ENCODE data around the gene AIF1. TPM values are rescaled to one million over a fixed set of nuclear protein-coding genes. Genes with fewer than 3 reads are reported as not detected.

AIF1 gene
- total RNA-seq, 3 donors from 2014 or later (not counting 1 experiment from before 2014, with no cell fraction given): 8.7 to 47.0 (median 17.9) TPM

DNA sequence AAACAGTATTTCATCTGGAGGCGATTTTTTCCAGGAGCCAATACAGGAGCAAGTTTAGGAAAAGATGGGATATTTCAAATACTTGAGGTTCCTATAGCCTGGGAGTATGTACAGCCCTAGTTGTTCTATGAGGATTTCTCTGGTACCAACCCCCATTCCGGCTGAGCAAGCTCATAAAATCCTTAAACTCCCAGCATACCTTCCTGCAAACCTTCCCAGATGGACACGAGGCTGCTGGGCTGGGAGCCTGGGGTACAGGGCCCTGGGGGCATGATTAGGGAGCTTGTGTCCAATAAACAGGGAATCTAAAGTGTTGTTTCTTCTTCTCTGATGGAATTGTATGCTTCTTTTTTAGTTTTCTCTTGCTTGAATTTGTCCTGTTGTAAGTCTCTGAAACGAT lies 7.0 kb downstream of the AIF1 start:
- Histone ChIP-seq H3K9me3 (ENCODE audit: control insufficient read depth, insufficient read depth, low read length) (no peaks in the 10 kb centered on the region), H3K4me1 (ENCODE audit: control insufficient read depth, insufficient read depth, low read length) (peaks cover 15% of the 10 kb centered on the region), H3K27ac (ENCODE audit: low read length) (peak overlapping the region; percentile 98), H3K36me3 (ENCODE audit: control insufficient read depth, insufficient read depth, low read length) (peaks cover 33% of the 10 kb centered on the region), H3K4me3 (ENCODE audit: low read length) (no peak overlapping the region), H3K27me3 (ENCODE audit: control insufficient read depth, insufficient read depth, low read length) (no peaks in the 10 kb centered on the region)
- ATAC-seq: no peak
- WGBS (ENCODE audit: insufficient coverage): 61% methylated on average over 4 of the region's 4 CpGs
- no peaks in the 10 kb centered on the region for H3K27me3 Mint-ChIP-seq (ENCODE audit: low read depth in 2 of 2)
- TF ChIP-seq, protein P1, sequence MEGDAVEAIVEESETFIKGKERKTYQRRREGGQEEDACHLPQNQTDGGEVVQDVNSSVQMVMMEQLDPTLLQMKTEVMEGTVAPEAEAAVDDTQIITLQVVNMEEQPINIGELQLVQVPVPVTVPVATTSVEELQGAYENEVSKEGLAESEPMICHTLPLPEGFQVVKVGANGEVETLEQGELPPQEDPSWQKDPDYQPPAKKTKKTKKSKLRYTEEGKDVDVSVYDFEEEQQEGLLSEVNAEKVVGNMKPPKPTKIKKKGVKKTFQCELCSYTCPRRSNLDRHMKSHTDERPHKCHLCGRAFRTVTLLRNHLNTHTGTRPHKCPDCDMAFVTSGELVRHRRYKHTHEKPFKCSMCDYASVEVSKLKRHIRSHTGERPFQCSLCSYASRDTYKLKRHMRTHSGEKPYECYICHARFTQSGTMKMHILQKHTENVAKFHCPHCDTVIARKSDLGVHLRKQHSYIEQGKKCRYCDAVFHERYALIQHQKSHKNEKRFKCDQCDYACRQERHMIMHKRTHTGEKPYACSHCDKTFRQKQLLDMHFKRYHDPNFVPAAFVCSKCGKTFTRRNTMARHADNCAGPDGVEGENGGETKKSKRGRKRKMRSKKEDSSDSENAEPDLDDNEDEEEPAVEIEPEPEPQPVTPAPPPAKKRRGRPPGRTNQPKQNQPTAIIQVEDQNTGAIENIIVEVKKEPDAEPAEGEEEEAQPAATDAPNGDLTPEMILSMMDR (IDR thresholded peaks at IDR 0.05): no peak
- peak overlapping the region; percentile 92 to 95 for H3K27ac Mint-ChIP-seq
- peaks cover 14% of the 10 kb centered on the region for H3K36me3 Mint-ChIP-seq
- H3K4me1 Mint-ChIP-seq: peaks cover 20 to 30% of the 10 kb centered on the region in 2 donors
- no peak for DNase-seq
- H3K9me3 Mint-ChIP-seq: no peaks in the 10 kb centered on the region
- peak overlapping the region; percentile 92 for H3K4me3 Mint-ChIP-seq
- intact Hi-C loops (cut with micrococcal nuclease): loop anchor here (5.0 kb wide), 1 partner anchor 115 kb away; the partner anchor contains the start of gene CLIC1

DNA sequence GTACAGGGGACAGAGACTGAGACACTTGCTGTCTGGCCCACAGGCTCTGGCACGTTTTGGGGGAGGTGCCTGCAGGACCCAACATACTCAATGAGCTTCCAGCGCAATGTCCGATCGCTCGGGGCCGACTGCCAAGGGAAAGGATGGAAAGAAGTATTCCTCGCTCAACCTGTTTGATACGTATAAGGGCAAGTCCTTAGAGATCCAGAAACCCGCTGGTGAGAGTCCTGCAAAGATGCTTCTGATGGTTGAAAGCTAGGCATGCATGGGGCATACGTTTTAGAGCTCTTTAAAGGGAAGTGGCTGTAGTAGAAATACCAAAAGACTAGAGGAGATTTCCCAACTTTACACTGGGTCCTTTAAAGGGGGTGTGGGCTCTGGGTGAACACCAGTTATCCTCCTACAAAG lies 7.7 kb downstream of the AIF1 start:
- Histone ChIP-seq H3K27ac (ENCODE audit: low read length) (no peak overlapping the region), H3K4me1 (ENCODE audit: control insufficient read depth, insufficient read depth, low read length) (peaks cover 15% of the 10 kb centered on the region), H3K36me3 (ENCODE audit: control insufficient read depth, insufficient read depth, low read length) (peaks cover 40% of the 10 kb centered on the region), H3K9me3 (ENCODE audit: control insufficient read depth, insufficient read depth, low read length) (no peaks in the 10 kb centered on the region), H3K27me3 (ENCODE audit: control insufficient read depth, insufficient read depth, low read length) (no peaks in the 10 kb centered on the region), H3K4me3 (ENCODE audit: low read length) (no peak overlapping the region)
- TF ChIP-seq, protein P1 (IDR thresholded peaks at IDR 0.05): no peak
- WGBS (ENCODE audit: insufficient coverage): 84% methylated on average over 10 of the region's 10 CpGs
- peak overlapping the region; percentile 92 to 95 for H3K27ac Mint-ChIP-seq
- DNase-seq: no peak
- H3K9me3 Mint-ChIP-seq: no peaks in the 10 kb centered on the region
- peaks cover 21% of the 10 kb centered on the region for H3K36me3 Mint-ChIP-seq
- H3K4me1 Mint-ChIP-seq: peaks cover 25 to 34% of the 10 kb centered on the region in 2 donors
- no peaks in the 10 kb centered on the region for H3K27me3 Mint-ChIP-seq (ENCODE audit: low read depth in 2 of 2)
- intact Hi-C loops (cut with micrococcal nuclease): loop anchor here (5.0 kb wide), 1 partner anchor 115 kb away; the partner anchor contains the start of gene CLIC1
- peak overlapping the region; percentile 92 for H3K4me3 Mint-ChIP-seq
- no peak for ATAC-seq

GRCh38 chr6:31624070-31624469 lies 9.0 kb downstream of the AIF1 start:
- H3K27me3 Mint-ChIP-seq (ENCODE audit: low read depth in 2 of 2): no peaks in the 10 kb centered on the region
- H3K4me3 ChIP-seq (ENCODE audit: low read length): no peak overlapping the region
- H3K27me3 ChIP-seq (ENCODE audit: control insufficient read depth, insufficient read depth, low read length): no peaks in the 10 kb centered on the region
- H3K4me3 Mint-ChIP-seq: no peak overlapping the region
- H3K36me3 ChIP-seq (ENCODE audit: control insufficient read depth, insufficient read depth, low read length): peaks cover 51% of the 10 kb centered on the region
- H3K4me1 Mint-ChIP-seq: peaks cover 26 to 34% of the 10 kb centered on the region in 2 donors
- ATAC-seq (no peak), DNase-seq (no peak)
- TF ChIP-seq, protein P1 (IDR thresholded peaks at IDR 0.05): no peak
- H3K9me3 Mint-ChIP-seq: no peaks in the 10 kb centered on the region
- H3K36me3 Mint-ChIP-seq: peaks cover 24% of the 10 kb centered on the region
- no peak overlapping the region for H3K27ac Mint-ChIP-seq
- H3K4me1 ChIP-seq (ENCODE audit: control insufficient read depth, insufficient read depth, low read length): peaks cover 15% of the 10 kb centered on the region
- H3K9me3 ChIP-seq (ENCODE audit: control insufficient read depth, insufficient read depth, low read length): no peaks in the 10 kb centered on the region
- intact Hi-C loops (cut with micrococcal nuclease): loop anchor here (5.0 kb wide), 1 partner anchor 113 kb away; the partner anchor contains the start of gene CLIC1
- 100% methylated on average over 5 of the region's 10 CpGs for WGBS (ENCODE audit: insufficient coverage)
- H3K27ac ChIP-seq (ENCODE audit: low read length): no peak overlapping the region

DNA sequence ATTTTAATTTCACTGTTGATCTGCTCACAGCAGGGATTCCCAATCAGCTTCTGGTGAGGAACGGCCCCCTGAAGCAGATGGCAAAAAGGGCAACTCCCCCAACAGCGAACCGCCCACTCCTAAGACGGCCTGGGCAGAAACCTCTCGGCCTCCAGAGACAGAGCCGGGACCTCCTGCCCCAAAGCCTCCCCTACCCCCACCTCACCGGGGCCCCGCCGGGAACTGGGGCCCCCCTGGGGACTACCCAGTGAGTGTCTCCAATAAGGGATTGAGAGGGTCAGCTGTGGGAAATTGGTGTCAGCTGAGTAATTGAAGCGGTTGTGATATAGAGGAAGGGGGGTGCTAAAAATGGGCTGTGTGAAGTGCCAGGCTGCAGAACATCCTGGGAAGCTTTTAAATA lies 11.9 kb downstream of the AIF1 start:
- 97% methylated on average over 9 of the region's 10 CpGs for WGBS (ENCODE audit: insufficient coverage)
- H3K4me3 Mint-ChIP-seq: no peak overlapping the region
- no peaks in the 10 kb centered on the region for H3K9me3 ChIP-seq (ENCODE audit: control insufficient read depth, insufficient read depth, low read length)
- H3K36me3 ChIP-seq (ENCODE audit: control insufficient read depth, insufficient read depth, low read length): peaks cover 78% of the 10 kb centered on the region
- H3K4me3 ChIP-seq (ENCODE audit: low read length): no peak overlapping the region
- H3K27me3 Mint-ChIP-seq (ENCODE audit: low read depth in 2 of 2): no peaks in the 10 kb centered on the region
- H3K27ac ChIP-seq (ENCODE audit: low read length): no peak overlapping the region
- TF ChIP-seq, protein P1 (IDR thresholded peaks at IDR 0.05): no peak
- intact Hi-C loops (cut with micrococcal nuclease): no loop called here
- peaks cover 2% of the 10 kb centered on the region for H3K4me1 ChIP-seq (ENCODE audit: control insufficient read depth, insufficient read depth, low read length)
- H3K27ac Mint-ChIP-seq: peak overlapping the region in 1 of 2 donors; percentile 43
- H3K27me3 ChIP-seq (ENCODE audit: control insufficient read depth, insufficient read depth, low read length): no peaks in the 10 kb centered on the region
- ATAC-seq (no peak), DNase-seq (no peak)
- H3K4me1 Mint-ChIP-seq: peaks cover 16 to 22% of the 10 kb centered on the region in 2 donors
- peaks cover 24% of the 10 kb centered on the region for H3K36me3 Mint-ChIP-seq
- H3K9me3 Mint-ChIP-seq: no peaks in the 10 kb centered on the region
